Panc1 (cell line): ENCODE measurements around the gene ANKK1. TPM values are rescaled to one million over a fixed set of nuclear protein-coding genes. Genes with fewer than 3 reads are reported as not detected.

Source experiments
- ATAC-seq: fragments of 200-7000 bp; cut with Tn5 transposase; 2 replicates; pipeline ENCODE4 v1.9.1; 2020; ENCODE audit warnings: mild to moderate bottlenecking, moderate library complexity
- BruUV-seq: library from RNA; stranded (reverse); fragments of 400-500 nt; replicated peaks from 2 replicates; lab custom pipeline; 2021; lab: Mats Ljungman, UMichigan
- CTCF ChIA-PET: fragments of 300-600 bp; sonication (Branson Sonifier 250); formaldehyde crosslinking; loops from one replicate; lab custom pipeline; 2022; ENCODE audit warnings: antibody characterized with exemption; lab: Charles Lee
- POLR2A ChIA-PET: fragments of 300-600 bp; sonication (Branson Sonifier 250); formaldehyde crosslinking; loops from one replicate; lab custom pipeline; 2022; ENCODE audit warnings: antibody characterized with exemption; lab: Charles Lee
- DNase-seq: peaks from one replicate; pipeline ENCODE4 v3.0.0-alpha.2; 2010; ENCODE audit warnings: low read depth, low spot score
- H3K27ac ChIP-seq: 2 replicates; pipeline ENCODE4 v1.5.1; 2011; ENCODE audit warnings: mild to moderate bottlenecking, low read length, inconsistent platforms
- H3K27me3 ChIP-seq: fragments of 200-500 bp; sonication (Bioruptor generic); 2 replicates; pipeline ENCODE4 v1.6.0; 2014; ENCODE audit warnings: low read length, inconsistent platforms; ENCODE audit not compliant: control insufficient read depth, insufficient read depth
- H3K36me3 ChIP-seq: fragments of 200-500 bp; sonication (Bioruptor generic); 2 replicates; pipeline ENCODE4 v1.5.1; 2014; ENCODE audit warnings: inconsistent platforms, mild to moderate bottlenecking, low read length, moderate library complexity; ENCODE audit not compliant: control insufficient read depth, insufficient read depth
- H3K4me1 ChIP-seq: 2 replicates; pipeline ENCODE4 v1.5.1; 2011; ENCODE audit warnings: inconsistent platforms, mild to moderate bottlenecking, low read length, moderate library complexity; ENCODE audit not compliant: control insufficient read depth, insufficient read depth
- H3K4me3 ChIP-seq, 2 experiments: 2 replicates each; pipeline ENCODE4 v1.5.1; 2011 to 2012; ENCODE audit warnings: low read depth in 2 of 2, low read length in 2 of 2, mild to moderate bottlenecking in 2 of 2, inconsistent platforms in 1 of 2, moderate library complexity in 1 of 2
- H3K9me3 ChIP-seq: fragments of 200-500 bp; sonication (Bioruptor generic); 2 replicates; pipeline ENCODE4 v1.5.1; 2014; ENCODE audit warnings: low read depth, mild to moderate bottlenecking, inconsistent platforms, low read length, moderate library complexity; ENCODE audit not compliant: control insufficient read depth, insufficient read depth
- POLR2AphosphoS5 ChIP-seq: IDR thresholded peaks from 2 replicates; pipeline ENCODE4 v1.6.1; 2012; ENCODE audit warnings: mild to moderate bottlenecking, low read depth, low read length, moderate library complexity
- SIN3A ChIP-seq: IDR thresholded peaks from 2 replicates; pipeline ENCODE4 v1.6.1; 2012; ENCODE audit warnings: low read depth, mild to moderate bottlenecking, low read length, moderate library complexity, borderline replicate concordance; ENCODE audit not compliant: insufficient read depth
- TCF7L2 ChIP-seq: IDR thresholded peaks from 2 replicates; pipeline ENCODE4 v1.6.1; 2011; ENCODE audit warnings: mild to moderate bottlenecking, low read depth, low read length, inconsistent platforms
- in situ Hi-C: cut with HindIII; loops from 2 replicates; pipeline ENCODE4 v1.10.0; 2016; ENCODE audit warnings: low sequenced_read_pairs, low pct_unique_long_range_greater_than_20kb
- intact Hi-C: fragments of 100-400 bp; cut with micrococcal nuclease; formaldehyde crosslinking; loops from one replicate; pipeline ENCODE4 v1.10.0; 2022; ENCODE audit not compliant: unreplicated experiment
- total RNA-seq: library from RNA; stranded (reverse); gene quantifications from one replicate; pipeline ENCODE4 v1.2.1, GENCODE V29; 2021; ENCODE audit not compliant: unreplicated experiment
- TF ChIP-seq, protein P1 (sequence below), 2 experiments: IDR thresholded peaks; 2 replicates each; pipeline ENCODE4 v1.6.1; 2011 to 2012; ENCODE audit warnings: low read depth in 2 of 2, control low read depth in 1 of 2, low read length in 1 of 2, mild to moderate bottlenecking in 1 of 2, moderate library complexity in 1 of 2; ENCODE audit not compliant: insufficient read depth in 1 of 2
- TF ChIP-seq, protein P2 (sequence below): fragments of 450-650 bp; IDR thresholded peaks from 2 replicates; pipeline ENCODE4 v1.5.1; 2017; ENCODE audit warnings: mild to moderate bottlenecking

Gene ANKK1
- total RNA-seq, 1 experiment from 2014 or later, result 0.08 TPM

DNA sequence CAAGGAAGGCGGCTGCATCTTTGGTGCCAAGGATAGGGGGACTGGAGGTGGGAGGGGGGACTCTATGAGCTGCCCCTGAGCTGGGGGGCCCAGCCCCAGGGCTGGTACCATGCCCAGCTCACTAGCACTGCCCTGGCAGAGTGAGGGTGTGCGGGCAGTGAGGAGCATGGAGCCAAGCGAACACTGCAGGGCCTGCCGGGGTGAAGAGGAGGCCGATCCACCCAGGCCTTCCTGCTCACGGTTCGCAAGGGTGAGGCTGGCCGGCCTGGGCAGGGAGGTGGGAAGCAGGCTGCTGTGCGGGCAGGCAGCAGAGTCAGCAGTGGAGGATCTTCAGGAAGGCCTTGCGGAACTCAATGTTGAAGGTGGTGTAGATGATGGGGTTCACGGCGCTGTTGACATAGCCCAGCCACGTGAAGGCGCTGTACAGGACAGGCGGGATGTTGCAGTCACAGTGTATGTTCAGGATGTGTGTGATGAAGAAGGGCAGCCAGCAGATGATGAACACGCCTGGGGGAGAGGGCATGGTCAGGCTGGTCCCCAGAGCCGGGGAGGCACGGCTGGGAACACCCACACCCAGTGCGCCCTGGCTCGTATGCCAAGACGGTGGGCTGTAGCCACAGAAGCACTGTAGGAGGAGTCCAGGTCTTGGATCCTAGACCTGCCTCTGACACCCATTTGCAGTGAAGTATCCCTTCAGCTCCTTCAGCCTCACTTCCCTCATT, 23.0 kb downstream of the ANKK1 start:
- in situ Hi-C loops (no loop called here), intact Hi-C loops (no loop called here)
- H3K9me3 ChIP-seq, result no peaks in the 10 kb centered on the region
- no peak for ATAC-seq
- DNase-seq, result no peak
- no TSS peak for BruUV-seq
- POLR2A ChIA-PET, result no interaction called here
- H3K4me3 ChIP-seq, result no peak overlapping the region
- no peaks in the 10 kb centered on the region for H3K36me3 ChIP-seq
- H3K27me3 ChIP-seq, result no peaks in the 10 kb centered on the region
- CTCF ChIA-PET, result no interaction called here
- TF ChIP-seq, protein P1, sequence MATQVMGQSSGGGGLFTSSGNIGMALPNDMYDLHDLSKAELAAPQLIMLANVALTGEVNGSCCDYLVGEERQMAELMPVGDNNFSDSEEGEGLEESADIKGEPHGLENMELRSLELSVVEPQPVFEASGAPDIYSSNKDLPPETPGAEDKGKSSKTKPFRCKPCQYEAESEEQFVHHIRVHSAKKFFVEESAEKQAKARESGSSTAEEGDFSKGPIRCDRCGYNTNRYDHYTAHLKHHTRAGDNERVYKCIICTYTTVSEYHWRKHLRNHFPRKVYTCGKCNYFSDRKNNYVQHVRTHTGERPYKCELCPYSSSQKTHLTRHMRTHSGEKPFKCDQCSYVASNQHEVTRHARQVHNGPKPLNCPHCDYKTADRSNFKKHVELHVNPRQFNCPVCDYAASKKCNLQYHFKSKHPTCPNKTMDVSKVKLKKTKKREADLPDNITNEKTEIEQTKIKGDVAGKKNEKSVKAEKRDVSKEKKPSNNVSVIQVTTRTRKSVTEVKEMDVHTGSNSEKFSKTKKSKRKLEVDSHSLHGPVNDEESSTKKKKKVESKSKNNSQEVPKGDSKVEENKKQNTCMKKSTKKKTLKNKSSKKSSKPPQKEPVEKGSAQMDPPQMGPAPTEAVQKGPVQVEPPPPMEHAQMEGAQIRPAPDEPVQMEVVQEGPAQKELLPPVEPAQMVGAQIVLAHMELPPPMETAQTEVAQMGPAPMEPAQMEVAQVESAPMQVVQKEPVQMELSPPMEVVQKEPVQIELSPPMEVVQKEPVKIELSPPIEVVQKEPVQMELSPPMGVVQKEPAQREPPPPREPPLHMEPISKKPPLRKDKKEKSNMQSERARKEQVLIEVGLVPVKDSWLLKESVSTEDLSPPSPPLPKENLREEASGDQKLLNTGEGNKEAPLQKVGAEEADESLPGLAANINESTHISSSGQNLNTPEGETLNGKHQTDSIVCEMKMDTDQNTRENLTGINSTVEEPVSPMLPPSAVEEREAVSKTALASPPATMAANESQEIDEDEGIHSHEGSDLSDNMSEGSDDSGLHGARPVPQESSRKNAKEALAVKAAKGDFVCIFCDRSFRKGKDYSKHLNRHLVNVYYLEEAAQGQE (IDR thresholded peaks at IDR 0.05; ENCODE audit: insufficient read depth in 1 of 2, low read depth in 2 of 2, low read length in 1 of 2), result no peak
- no peak for TF ChIP-seq SIN3A
- TF ChIP-seq, protein P2, sequence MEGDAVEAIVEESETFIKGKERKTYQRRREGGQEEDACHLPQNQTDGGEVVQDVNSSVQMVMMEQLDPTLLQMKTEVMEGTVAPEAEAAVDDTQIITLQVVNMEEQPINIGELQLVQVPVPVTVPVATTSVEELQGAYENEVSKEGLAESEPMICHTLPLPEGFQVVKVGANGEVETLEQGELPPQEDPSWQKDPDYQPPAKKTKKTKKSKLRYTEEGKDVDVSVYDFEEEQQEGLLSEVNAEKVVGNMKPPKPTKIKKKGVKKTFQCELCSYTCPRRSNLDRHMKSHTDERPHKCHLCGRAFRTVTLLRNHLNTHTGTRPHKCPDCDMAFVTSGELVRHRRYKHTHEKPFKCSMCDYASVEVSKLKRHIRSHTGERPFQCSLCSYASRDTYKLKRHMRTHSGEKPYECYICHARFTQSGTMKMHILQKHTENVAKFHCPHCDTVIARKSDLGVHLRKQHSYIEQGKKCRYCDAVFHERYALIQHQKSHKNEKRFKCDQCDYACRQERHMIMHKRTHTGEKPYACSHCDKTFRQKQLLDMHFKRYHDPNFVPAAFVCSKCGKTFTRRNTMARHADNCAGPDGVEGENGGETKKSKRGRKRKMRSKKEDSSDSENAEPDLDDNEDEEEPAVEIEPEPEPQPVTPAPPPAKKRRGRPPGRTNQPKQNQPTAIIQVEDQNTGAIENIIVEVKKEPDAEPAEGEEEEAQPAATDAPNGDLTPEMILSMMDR, result no peak
- TF ChIP-seq TCF7L2, result no peak
- no peak for TF ChIP-seq POLR2AphosphoS5
- H3K4me1 ChIP-seq, result no peaks in the 10 kb centered on the region
- H3K27ac ChIP-seq, result no peak overlapping the region

DNA sequence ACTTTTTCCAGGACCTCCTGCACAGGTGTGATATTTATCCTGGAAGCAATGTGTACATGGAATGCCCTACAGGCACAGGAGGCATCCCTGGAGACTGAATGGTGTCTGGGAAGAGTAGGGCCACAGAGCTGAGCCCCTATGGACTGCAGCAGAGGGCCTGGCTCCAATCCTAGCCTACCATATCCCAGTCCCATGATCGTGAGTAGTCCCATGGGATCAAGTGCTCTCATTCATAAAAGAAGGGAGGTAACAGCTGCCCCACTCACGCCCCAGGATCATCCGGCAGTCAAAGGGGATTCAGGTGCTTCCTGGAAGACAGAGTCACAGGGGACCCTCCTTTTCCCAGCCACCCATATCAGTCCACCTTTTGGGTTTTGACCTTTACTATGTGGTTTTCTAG, 24.0 kb downstream of the ANKK1 start:
- ATAC-seq, result no peak
- no peak overlapping the region for H3K4me3 ChIP-seq

More for the DNA sequence above, 24.0 kb downstream of the ANKK1 start:
- Histone ChIP-seq H3K36me3 (no peaks in the 10 kb centered on the region), H3K9me3 (no peaks in the 10 kb centered on the region), H3K27me3 (no peaks in the 10 kb centered on the region), H3K4me1 (no peaks in the 10 kb centered on the region), H3K27ac (no peak overlapping the region)
- TF ChIP-seq TCF7L2 (no peak), SIN3A (no peak), POLR2AphosphoS5 (no peak)
- TF ChIP-seq, protein P2, result no peak
- TF ChIP-seq, protein P1 (IDR thresholded peaks at IDR 0.05; ENCODE audit: insufficient read depth in 1 of 2, low read depth in 2 of 2, low read length in 1 of 2), result no peak
- POLR2A ChIA-PET, result no interaction called here
- DNase-seq, result no peak
- intact Hi-C loops, result no loop called here
- no TSS peak for BruUV-seq
- in situ Hi-C loops, result no loop called here
- CTCF ChIA-PET, result no interaction called here
